GM12875 (cell line): ENCODE data around the gene TEX35.

Experiments used
- H3K4me3 ChIP-seq: one replicate; pipeline ENCODE4 v1.5.1; 2011; ENCODE audit warnings: low read depth, low read length, control low read depth
- TF ChIP-seq, protein P1 (sequence below): IDR thresholded peaks from 2 replicates; pipeline ENCODE4 v1.5.1; 2011; ENCODE audit warnings: low read depth, mild to moderate bottlenecking, control low read depth, inconsistent platforms, low read length, moderate library complexity, borderline replicate concordance; ENCODE audit not compliant: insufficient read depth

The TEX35 gene

DNA sequence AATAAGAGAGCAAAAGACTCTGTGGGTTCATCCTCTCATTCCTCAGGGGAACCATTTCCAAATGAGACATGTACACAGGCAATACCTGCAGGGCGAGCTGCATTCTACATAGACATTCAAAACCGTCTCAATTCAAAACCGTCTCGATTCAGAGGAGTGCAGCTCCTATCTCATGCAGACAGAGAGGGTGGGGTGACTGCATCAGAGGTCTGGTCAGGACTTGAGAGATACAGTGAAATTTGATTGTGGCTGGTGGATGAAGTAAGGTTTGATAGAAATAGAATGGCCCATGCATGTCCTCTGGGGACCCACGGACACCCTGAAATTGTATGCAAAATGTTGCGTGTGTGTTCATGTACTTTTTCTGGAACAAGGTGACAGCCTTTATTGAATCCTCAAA lies 27.3 kb downstream of the TEX35 start:
- H3K4me3 ChIP-seq: no peak overlapping the region
- TF ChIP-seq, protein P1, sequence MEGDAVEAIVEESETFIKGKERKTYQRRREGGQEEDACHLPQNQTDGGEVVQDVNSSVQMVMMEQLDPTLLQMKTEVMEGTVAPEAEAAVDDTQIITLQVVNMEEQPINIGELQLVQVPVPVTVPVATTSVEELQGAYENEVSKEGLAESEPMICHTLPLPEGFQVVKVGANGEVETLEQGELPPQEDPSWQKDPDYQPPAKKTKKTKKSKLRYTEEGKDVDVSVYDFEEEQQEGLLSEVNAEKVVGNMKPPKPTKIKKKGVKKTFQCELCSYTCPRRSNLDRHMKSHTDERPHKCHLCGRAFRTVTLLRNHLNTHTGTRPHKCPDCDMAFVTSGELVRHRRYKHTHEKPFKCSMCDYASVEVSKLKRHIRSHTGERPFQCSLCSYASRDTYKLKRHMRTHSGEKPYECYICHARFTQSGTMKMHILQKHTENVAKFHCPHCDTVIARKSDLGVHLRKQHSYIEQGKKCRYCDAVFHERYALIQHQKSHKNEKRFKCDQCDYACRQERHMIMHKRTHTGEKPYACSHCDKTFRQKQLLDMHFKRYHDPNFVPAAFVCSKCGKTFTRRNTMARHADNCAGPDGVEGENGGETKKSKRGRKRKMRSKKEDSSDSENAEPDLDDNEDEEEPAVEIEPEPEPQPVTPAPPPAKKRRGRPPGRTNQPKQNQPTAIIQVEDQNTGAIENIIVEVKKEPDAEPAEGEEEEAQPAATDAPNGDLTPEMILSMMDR: no peak

DNA sequence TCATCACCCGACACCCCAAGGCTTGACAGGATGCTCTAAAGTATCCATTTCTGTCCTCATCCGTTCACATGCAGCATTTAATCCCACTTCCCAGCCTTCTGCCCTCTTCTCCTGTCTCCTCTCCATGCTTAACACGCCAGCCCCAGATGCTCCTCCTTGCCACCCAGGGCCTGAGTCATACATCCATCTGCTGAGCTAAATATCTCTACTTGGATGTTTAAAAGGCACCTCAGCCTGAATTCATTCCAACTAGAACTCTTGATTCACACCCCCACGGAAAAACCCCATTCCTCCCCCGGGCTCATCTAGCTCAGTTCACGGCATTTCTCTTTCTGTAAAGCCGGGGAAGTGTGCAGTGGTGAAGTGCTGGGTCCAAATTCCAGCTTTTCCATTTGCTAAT lies 27.7 kb downstream of the TEX35 start:
- TF ChIP-seq, protein P1: no peak
- H3K4me3 ChIP-seq: no peak overlapping the region

DNA sequence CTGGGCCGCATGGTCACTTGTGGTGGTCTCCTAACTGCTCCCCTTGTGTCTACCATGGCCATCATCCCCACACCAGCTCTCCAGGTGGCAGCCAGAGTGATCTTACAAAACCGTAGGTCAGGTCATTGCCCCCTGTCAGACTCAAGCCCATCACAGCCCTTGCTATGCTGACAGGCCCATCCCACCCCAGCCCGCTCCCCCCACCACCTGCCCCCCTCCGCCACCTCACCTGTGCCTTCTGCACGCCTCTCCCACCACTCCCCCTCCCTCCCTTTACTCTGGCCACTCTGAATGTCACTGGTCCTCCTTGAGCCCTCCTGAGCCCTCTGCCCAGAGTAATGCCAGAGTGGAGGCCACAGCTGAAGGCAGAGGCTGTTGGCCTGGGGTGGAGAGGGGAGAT lies 28.5 kb downstream of the TEX35 start:
- TF ChIP-seq, protein P1: no peak
- no peak overlapping the region for H3K4me3 ChIP-seq

GRCh38 chr1:178541829-178542553 lies 29.1 kb downstream of the TEX35 start:
- H3K4me3 ChIP-seq: peak overlapping the region; percentile 64
- TF ChIP-seq, protein P1: no peak

GRCh38 chr1:178542554-178543289 lies 29.8 kb downstream of the TEX35 start:
- peak overlapping the region; percentile 64 for H3K4me3 ChIP-seq
- TF ChIP-seq, protein P1: peak; percentile 96

- TF ChIP-seq, protein P1: no peak
- peak overlapping the region; percentile 64 for H3K4me3 ChIP-seq
Measured at GRCh38 chr1:178543290-178543607, 30.3 kb downstream of the TEX35 start.

- H3K4me3 ChIP-seq: no peak overlapping the region
- TF ChIP-seq, protein P1: no peak
Measured at GRCh38 chr1:178544531-178544930, 31.6 kb downstream of the TEX35 start.
